HG03025 (cell line): ENCODE data around the gene CRYZ.
"Not testable (repeated sequence)": the region's sequence is repeated elsewhere in the genome, so short reads cannot be mapped to it uniquely, and the experiment has no call there.

Source experiments
- ATAC-seq: cut with Tn5 transposase; IDR thresholded peaks from one replicate; pipeline ENCODE4 v1.9.1; 2021; ENCODE audit warnings: mild to moderate bottlenecking, moderate library complexity; ENCODE audit not compliant: unreplicated experiment, low FRiP score

CRYZ gene

GRCh38 chr1:74686928-74687327 is 45.9 kb downstream of the CRYZ start:
- no peak for ATAC-seq

GRCh38 chr1:74684301-74684700 is 48.5 kb downstream of the CRYZ start:
- no peak for ATAC-seq

- no peak for ATAC-seq
These were observed 49.2 kb downstream of the CRYZ start for GRCh38 chr1:74683656-74684055.

- ATAC-seq = no peak
These were observed 51.0 kb downstream of the CRYZ start for GRCh38 chr1:74681851-74682250.

- peak; percentile 74 for ATAC-seq
These were observed 51.4 kb downstream of the CRYZ start for GRCh38 chr1:74681449-74681848.

GRCh38 chr1:74681001-74681400 is 51.8 kb downstream of the CRYZ start:
- ATAC-seq = peak; percentile 26

- no peak for ATAC-seq
These were observed 53.0 kb downstream of the CRYZ start for GRCh38 chr1:74679811-74680210.

- ATAC-seq = no peak
These were observed 54.9 kb downstream of the CRYZ start for GRCh38 chr1:74677926-74678325.

- ATAC-seq = no peak
These were observed 58.4 kb downstream of the CRYZ start for GRCh38 chr1:74674278-74675048.

GRCh38 chr1:74673351-74674111 is 59.3 kb downstream of the CRYZ start, which contains the start of gene ERICH3:
Gene ERICH3, minus strand, starts transcription at chr1:74673792. Its CDS starts 273 bp downstream, at chr1:74673519.
- ATAC-seq = no peak

GRCh38 chr1:74670866-74671265 is 62.0 kb downstream of the CRYZ start:
- not testable (repeated sequence) for ATAC-seq
